Left lobe of liver (tissue), 2 donors: ENCODE measurements around the gene PPP1R13B. TPM values are rescaled to one million over a fixed set of nuclear protein-coding genes. Genes with fewer than 3 reads are reported as not detected.

Experiments used
- ATAC-seq: fragments of 200-7000 bp; cut with Tn5 transposase; one replicate; pipeline ENCODE4 v1.9.1; 2020; ENCODE audit warnings: mild to moderate bottlenecking, moderate library complexity
- DNase-seq: peaks from one replicate; pipeline ENCODE4 v3.0.0-alpha.2; 2020; ENCODE audit warnings: low spot score
- total RNA-seq: library from RNA; stranded (reverse); gene quantifications from one replicate; pipeline ENCODE4 v1.2.1, GENCODE V29; 2021
- donor health status: DM: no; HTN: no; CAD: no; lungs with moderate emphysema.
- donor health status: DM: no; HTN: yes; CAD: no.

The PPP1R13B gene
- total RNA-seq, 1 donor from 2014 or later, result 15.3 TPM

- no peak for ATAC-seq
- DNase-seq, result no peak
These were observed 10.2 kb downstream of the PPP1R13B start for GRCh38 chr14:103836976-103837725.

- DNase-seq (no peak), ATAC-seq (no peak)
These were observed 12.4 kb downstream of the PPP1R13B start for GRCh38 chr14:103834956-103835355.

DNA sequence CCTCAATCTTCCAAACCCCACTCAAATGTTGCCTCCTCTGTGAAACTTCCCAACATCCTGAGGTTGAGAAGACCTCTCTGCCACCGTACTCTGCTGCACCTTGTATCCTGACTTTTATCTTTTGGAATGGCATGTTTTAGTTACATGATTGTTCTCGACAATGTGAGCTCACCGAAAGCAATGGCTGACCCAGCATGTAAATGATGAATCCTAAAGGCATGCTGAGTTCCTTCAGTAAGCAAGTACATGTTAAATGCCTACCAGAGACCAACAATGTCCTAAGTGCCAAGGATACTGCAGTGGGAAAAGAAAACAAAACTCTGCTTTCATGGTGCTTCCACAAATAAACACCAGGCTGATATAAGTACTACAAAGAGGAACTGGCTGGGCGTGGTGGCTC lies 13.7 kb downstream of the PPP1R13B start:
- DNase-seq (no peak), ATAC-seq (no peak)

DNA sequence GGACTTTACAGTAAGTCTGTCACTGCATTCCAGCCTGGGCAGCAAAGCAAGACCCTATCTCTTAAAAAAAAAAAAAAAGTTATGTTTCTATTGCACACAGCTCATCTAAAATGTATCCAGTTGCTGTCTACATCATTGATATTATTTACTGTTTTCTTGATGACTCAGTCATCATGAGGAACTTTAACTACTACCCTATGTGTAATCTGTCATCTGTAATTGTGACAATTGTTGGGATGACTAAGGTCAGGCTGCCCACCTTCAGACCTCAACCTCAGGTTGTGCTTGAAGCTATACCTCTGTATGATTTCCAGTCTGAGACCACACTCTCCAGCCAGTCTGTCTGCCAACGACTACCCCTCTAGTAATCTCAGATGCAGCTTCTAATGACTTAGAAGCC lies 15.3 kb downstream of the PPP1R13B start:
- DNase-seq, result no peak
- no peak for ATAC-seq

- DNase-seq (no peak), ATAC-seq (no peak)
These were observed 16.7 kb downstream of the PPP1R13B start for GRCh38 chr14:103830511-103831270.

DNA sequence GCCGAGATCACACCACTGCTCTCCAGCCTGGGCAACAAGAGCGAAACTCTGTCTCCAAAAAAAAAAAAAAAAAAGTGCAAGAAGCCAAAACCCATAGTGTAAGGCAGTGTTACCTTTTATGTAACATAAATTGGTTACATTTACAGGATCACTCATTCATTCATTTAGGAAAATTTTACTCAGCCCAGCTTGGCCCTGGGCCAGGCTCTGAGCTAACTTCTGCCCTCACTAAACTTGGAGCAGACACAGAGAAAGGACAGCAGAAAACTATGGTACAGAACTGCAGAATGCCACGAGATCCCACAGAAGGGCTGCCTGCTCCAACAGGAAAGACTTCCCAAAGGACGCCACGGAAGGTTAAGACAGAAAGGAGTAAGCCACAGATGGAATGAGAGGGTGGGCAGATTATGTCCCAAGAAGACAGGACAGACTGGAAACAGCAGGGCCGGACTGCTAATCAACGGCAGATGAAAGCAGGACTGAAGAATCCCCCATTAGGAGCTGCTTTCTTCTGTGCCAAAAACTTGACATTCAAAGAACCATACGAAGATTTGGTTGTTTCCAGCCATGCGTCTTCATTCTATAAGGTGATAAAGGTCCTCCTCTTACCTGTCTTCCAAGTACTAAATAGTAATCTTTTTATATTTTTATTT lies 18.9 kb downstream of the PPP1R13B start:
- peak; percentile 51 for DNase-seq
- ATAC-seq, result peak; percentile 58

- ATAC-seq (peak; percentile 82), DNase-seq (no peak)
These were observed 22.3 kb downstream of the PPP1R13B start for GRCh38 chr14:103825101-103825500.

GRCh38 chr14:103820908-103821307 lies 26.5 kb downstream of the PPP1R13B start:
- ATAC-seq, result no peak

GRCh38 chr14:103820382-103820781 lies 27.0 kb downstream of the PPP1R13B start:
- no peak for DNase-seq
- no peak for ATAC-seq

More at GRCh38 chr14:103820908-103821307, 26.5 kb downstream of the PPP1R13B start:
- DNase-seq, result no peak

- DNase-seq (no peak), ATAC-seq (peak; percentile 78)
These were observed 27.7 kb downstream of the PPP1R13B start for GRCh38 chr14:103819503-103820307.

- DNase-seq, result no peak
- ATAC-seq, result no peak
These were observed 28.5 kb downstream of the PPP1R13B start for GRCh38 chr14:103818870-103819269.

DNA sequence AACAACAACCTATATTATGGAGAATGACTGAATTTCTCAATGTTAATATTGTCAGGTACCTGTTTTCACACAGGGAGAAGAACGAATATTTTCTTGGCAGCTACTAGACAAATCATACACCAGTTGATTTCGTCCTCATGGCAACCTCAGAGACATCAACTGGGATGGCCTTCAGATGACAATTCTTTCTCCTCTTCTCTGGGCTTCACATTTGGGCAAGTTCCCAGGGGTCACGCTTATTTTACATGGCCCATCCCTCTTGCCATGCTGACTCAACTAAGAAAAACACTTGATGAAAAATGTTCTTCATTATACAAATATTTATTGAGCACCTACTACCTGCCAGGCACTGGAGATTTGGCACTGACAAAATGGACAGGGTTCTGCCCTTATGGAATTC lies 29.0 kb downstream of the PPP1R13B start:
- DNase-seq (no peak), ATAC-seq (no peak)

GRCh38 chr14:103817595-103817994 lies 29.8 kb downstream of the PPP1R13B start:
- ATAC-seq (no peak), DNase-seq (no peak)

DNA sequence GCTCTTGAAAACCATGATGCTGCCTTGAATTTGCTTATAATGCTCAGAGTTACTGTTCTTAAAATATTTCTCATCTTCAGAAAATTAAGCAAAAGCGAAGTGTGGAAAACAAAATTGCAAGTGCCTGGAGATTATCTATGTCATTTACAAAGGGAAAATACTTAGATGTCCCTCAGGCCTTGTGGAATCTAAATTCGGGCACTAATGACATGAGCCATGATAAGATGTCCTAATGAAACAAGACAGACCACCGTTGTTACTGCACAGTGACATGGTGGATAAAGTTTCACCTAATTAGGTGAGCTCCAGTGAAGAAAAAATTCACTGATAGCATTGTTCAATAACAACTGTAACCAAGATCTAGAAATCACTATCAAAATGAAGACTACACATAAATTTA lies 30.4 kb downstream of the PPP1R13B start:
- ATAC-seq (no peak), DNase-seq (no peak)

DNA sequence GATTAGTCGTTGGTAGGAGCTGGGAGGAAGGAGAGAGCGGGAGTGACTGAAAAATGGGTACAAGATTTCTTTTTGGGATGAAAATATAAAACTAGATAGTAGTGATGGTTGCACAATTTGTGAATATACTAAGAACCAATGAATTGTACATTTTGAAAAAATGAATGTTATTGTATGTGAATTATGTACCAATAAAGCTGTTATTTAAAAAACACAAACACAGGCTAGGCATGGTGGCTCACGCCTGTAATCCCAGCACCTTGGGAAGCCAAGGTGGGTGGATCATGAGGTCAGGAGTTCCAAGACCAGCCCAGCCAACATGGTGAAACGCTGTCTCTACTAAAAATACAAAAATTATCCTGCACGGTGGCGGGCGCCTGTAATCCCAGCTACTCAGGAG lies 32.1 kb downstream of the PPP1R13B start:
- ATAC-seq (no peak), DNase-seq (no peak)

DNA sequence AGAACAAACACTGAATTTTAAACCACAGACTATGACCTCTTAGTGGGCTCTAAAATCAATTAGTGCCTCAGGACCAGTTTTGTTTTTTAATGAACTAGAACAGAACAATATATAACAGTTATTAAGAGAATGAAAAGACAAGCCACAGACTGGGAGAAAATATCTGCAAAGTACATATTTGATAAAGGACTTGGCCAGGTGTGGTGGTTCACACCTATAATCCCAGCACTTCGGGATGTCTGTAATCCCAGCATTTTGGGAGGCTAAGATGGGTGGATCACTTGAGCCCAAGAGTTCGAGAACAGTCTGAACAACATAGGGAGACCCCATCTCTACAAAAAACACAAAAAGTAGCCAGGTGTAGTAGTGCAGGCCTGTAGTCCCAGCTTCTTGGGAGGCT lies 36.2 kb downstream of the PPP1R13B start:
- ATAC-seq (no peak), DNase-seq (no peak)

DNA sequence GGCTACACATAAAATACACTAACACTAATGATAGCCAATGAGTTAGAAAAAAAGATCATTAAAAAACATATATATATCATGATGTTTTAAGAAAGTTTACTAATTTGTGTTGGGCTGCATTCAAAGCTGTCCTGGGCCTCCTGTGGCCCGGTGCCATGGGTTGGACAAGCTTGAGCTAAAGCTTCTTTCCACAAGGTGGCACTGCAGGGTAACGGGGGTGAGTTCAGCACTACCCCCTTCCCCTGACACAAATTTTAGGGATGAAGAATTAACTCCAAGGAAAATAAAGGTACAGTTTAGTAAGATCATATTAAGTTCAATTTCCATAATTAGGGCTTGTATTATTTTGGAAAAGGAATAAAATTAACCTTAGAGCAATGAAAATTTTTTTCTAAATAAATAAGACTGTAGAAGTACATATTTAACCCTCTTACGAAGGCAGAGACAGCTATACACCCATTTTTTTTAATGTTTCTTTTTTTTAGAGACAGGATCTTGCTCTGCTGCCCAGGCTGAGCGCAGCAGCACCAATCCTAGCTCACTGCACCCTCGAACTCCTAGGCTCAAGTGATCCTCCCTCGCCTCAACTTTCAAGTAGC lies 38.9 kb downstream of the PPP1R13B start:
- DNase-seq (peak; percentile 82), ATAC-seq (peak; percentile 98)

- ATAC-seq, result no peak
- DNase-seq, result no peak
These were observed 40.6 kb downstream of the PPP1R13B start for GRCh38 chr14:103806805-103807204.

DNA sequence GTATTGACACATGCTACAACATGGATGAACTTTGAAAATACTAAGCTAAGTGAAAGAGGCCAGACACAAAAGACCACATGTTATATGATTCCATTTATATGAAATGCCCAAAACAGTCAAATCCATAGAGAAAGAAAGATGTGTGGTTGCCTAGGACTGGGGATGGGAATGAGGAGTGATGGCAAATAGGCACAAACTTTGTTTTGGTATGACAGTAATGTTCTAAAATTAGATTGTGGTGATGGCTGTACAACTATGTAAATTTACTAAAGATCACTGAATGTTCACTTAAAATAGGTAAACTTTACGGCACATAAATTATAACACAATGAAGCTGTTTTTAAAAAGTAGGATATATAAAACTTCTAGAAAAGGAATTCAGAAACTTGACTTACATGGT lies 41.7 kb downstream of the PPP1R13B start:
- DNase-seq (no peak), ATAC-seq (no peak)

DNA sequence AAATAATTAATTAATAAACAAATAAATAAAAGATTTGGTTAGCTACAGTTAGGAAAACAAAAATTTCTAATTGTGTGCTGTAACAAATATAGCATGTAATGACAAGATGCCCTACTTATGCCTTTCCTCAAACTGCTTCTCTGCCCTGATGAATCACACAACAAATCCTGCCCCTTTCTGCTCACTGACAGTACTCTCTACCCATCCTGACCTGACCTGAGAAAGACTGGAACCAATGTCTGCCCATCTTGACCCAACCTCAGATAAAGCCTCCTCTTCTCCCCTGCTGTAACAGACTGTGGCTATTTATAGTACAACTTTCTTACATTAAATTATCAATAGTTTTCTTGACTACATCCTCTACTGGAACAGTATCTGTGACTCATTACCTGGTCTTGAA lies 43.7 kb downstream of the PPP1R13B start:
- DNase-seq (no peak), ATAC-seq (no peak)

DNA sequence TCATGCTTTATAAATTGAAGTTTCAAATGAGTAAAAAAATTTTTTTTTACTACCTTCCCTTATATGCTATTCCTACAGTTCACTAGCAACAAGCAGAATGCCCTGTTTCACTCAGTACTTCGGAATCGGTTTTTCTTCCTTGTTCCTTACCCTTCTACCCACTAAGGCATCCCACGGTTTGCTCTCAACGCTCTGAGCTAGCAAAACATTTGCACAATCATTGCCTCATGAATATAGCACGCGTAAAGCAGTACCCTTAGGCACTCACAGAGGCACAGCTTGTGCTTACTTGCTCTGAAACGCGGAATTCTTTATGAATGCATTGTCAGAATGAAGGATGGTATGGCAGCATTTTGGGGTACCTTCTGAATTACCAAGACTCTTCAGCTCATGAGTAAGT lies 45.0 kb downstream of the PPP1R13B start:
- no peak for DNase-seq
- ATAC-seq, result no peak
